IMR-90 (cell line): ENCODE measurements around the gene ABCC4.

Experiments
- ELK1 ChIP-seq: fragments of 150-350 bp; IDR thresholded peaks from 2 replicates; pipeline ENCODE4 v1.6.1; 2016; ENCODE audit warnings: low read depth, mild to moderate bottlenecking, low read length, moderate library complexity, borderline replicate concordance
- FOS ChIP-seq: fragments of 150-350 bp; IDR thresholded peaks from 2 replicates; pipeline ENCODE4 v1.6.1; 2016; ENCODE audit warnings: low read depth, low read length
- POLR2A ChIP-seq: IDR thresholded peaks from 2 replicates; pipeline ENCODE4 v1.6.1; 2012; ENCODE audit warnings: mild to moderate bottlenecking, low read depth, low read length
- RAD21 ChIP-seq: IDR thresholded peaks from 2 replicates; pipeline ENCODE4 v1.6.1; 2012; ENCODE audit warnings: low read length, improper control_type of control experiment
- RFX5 ChIP-seq: IDR thresholded peaks from 2 replicates; pipeline ENCODE4 v1.8.0; 2012; ENCODE audit warnings: low read depth, mild to moderate bottlenecking, low read length, moderate library complexity
- TF ChIP-seq, protein P1 (sequence below): conservative IDR thresholded peaks from 2 replicates; pipeline ENCODE4 v1.5.1; 2012; ENCODE audit warnings: mild to moderate bottlenecking, low read depth, low read length, improper control_type of control experiment

- TF ChIP-seq, protein P1, sequence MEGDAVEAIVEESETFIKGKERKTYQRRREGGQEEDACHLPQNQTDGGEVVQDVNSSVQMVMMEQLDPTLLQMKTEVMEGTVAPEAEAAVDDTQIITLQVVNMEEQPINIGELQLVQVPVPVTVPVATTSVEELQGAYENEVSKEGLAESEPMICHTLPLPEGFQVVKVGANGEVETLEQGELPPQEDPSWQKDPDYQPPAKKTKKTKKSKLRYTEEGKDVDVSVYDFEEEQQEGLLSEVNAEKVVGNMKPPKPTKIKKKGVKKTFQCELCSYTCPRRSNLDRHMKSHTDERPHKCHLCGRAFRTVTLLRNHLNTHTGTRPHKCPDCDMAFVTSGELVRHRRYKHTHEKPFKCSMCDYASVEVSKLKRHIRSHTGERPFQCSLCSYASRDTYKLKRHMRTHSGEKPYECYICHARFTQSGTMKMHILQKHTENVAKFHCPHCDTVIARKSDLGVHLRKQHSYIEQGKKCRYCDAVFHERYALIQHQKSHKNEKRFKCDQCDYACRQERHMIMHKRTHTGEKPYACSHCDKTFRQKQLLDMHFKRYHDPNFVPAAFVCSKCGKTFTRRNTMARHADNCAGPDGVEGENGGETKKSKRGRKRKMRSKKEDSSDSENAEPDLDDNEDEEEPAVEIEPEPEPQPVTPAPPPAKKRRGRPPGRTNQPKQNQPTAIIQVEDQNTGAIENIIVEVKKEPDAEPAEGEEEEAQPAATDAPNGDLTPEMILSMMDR: no peak
- no peak for TF ChIP-seq POLR2A
- no peak for TF ChIP-seq RFX5
- no peak for TF ChIP-seq RAD21
- TF ChIP-seq ELK1: no peak
- no peak for TF ChIP-seq FOS
These were observed 53.4 kb downstream of the ABCC4 start for GRCh38 chr13:95247852-95248251.
